HG03196 (cell line): Measurements from ENCODE around the gene DCPS.
"Not testable (repeated sequence)": the region's sequence is repeated elsewhere in the genome, so short reads cannot be mapped to it uniquely, and the experiment has no call there.

ENCODE experiments used
- ATAC-seq: cut with Tn5 transposase; IDR thresholded peaks from one replicate; pipeline ENCODE4 v1.9.1; 2021; ENCODE audit not compliant: unreplicated experiment

The DCPS gene

GRCh38 chr11:126381960-126382359 lies 78.1 kb downstream of the DCPS start:
- not testable (repeated sequence) for ATAC-seq

GRCh38 chr11:126382641-126383040 lies 78.8 kb downstream of the DCPS start:
- not testable (repeated sequence) for ATAC-seq

- no peak for ATAC-seq
Measured at GRCh38 chr11:126383339-126384335, 79.8 kb downstream of the DCPS start.

- no peak for ATAC-seq
Measured at GRCh38 chr11:126384449-126385070, 80.7 kb downstream of the DCPS start.

GRCh38 chr11:126385991-126386728 lies 82.3 kb downstream of the DCPS start:
- ATAC-seq: no peak

- not testable (repeated sequence) for ATAC-seq
Measured at GRCh38 chr11:126386729-126387071, 82.8 kb downstream of the DCPS start.

GRCh38 chr11:126387857-126388256 lies 84.0 kb downstream of the DCPS start:
- no peak for ATAC-seq

- ATAC-seq: no peak
Measured at GRCh38 chr11:126390272-126390867, 86.5 kb downstream of the DCPS start.

- ATAC-seq: no peak
Measured at GRCh38 chr11:126391286-126391954, 87.6 kb downstream of the DCPS start.

- peak; percentile 76 for ATAC-seq
Measured at GRCh38 chr11:126391970-126392632, 88.2 kb downstream of the DCPS start.

- peak; percentile 27 for ATAC-seq
Measured at GRCh38 chr11:126392633-126393013, 88.8 kb downstream of the DCPS start.

GRCh38 chr11:126393143-126393542 lies 89.3 kb downstream of the DCPS start:
- no peak for ATAC-seq

GRCh38 chr11:126394036-126394435 lies 90.2 kb downstream of the DCPS start:
- ATAC-seq: no peak

- not testable (repeated sequence) for ATAC-seq
Measured at GRCh38 chr11:126394634-126395072, 90.8 kb downstream of the DCPS start.
